HCT116 (cell line): ENCODE data around the gene GALNT13. TPM values are rescaled to one million over a fixed set of nuclear protein-coding genes. Genes with fewer than 3 reads are reported as not detected.

ENCODE experiments used
- ATAC-seq: fragments of 200-7000 bp; cut with Tn5 transposase; 2 replicates; pipeline ENCODE4 v1.9.1; 2020; ENCODE audit warnings: mild to moderate bottlenecking, moderate library complexity
- BruUV-seq: library from RNA; stranded (reverse); fragments of 400-500 nt; replicated peaks from 2 replicates; lab custom pipeline; 2021; lab: Mats Ljungman, UMichigan
- CTCF ChIA-PET: fragments of 300-600 bp; sonication (Branson Sonifier 250); formaldehyde crosslinking; loops from one replicate; lab custom pipeline; 2021; ENCODE audit warnings: antibody characterized with exemption; lab: Charles Lee
- POLR2A ChIA-PET: fragments of 300-600, 350-600 bp; sonication (Branson Sonifier 250); formaldehyde crosslinking; loops from one replicate; lab custom pipeline; 2021; ENCODE audit warnings: antibody characterized with exemption; lab: Charles Lee
- RAD21 ChIA-PET, 2 experiments: fragments of 300-600 bp; sonication (Branson Sonifier 250); formaldehyde crosslinking; loops; one replicate each; lab custom pipeline; 2023; ENCODE audit warnings: low total read pairs in 2 of 2; ENCODE audit not compliant: uncharacterized antibody in 2 of 2, unreplicated experiment in 2 of 2, low non-redundant PET in 1 of 2; lab: Charles Lee
- DNase-seq: peaks from one replicate; pipeline ENCODE4 v3.0.0-alpha.2; 2010; ENCODE audit warnings: low read depth, low spot score
- H2AFZ ChIP-seq: fragments of 200-600 bp; shearing (Covaris generic), sonication (generic); 2 replicates; pipeline ENCODE4 v1.6.1; 2017; ENCODE audit warnings: low read depth, mixed run types, mixed read lengths, antibody characterized with exemption, low read length; ENCODE audit not compliant: poor library complexity, severe bottlenecking
- H3K27ac ChIP-seq: 2 replicates; pipeline ENCODE4 v1.5.1; 2012; ENCODE audit warnings: low read depth, low read length
- H3K27me3 ChIP-seq: fragments of 200-600 bp; sonication (generic); 2 replicates; pipeline ENCODE4 v1.6.1; 2016; ENCODE audit warnings: mixed run types, low read length, mixed read lengths; ENCODE audit not compliant: insufficient read depth
- H3K36me3 ChIP-seq, 2 experiments: fragments of 200-500 bp in 1 of 2; fragments of 200-600 bp in 1 of 2; sonication (Bioruptor generic) in 1 of 2; sonication (generic) in 1 of 2; 2 replicates each; pipeline versions ENCODE4 v1.5.1 to v1.6.1; 2014 to 2016; ENCODE audit warnings: low read length in 2 of 2, inconsistent platforms in 1 of 2, mixed read lengths in 1 of 2, mixed run types in 1 of 2; ENCODE audit not compliant: insufficient read depth in 2 of 2, control insufficient read depth in 1 of 2
- H3K4me1 ChIP-seq, 2 experiments: fragments of 200-600 bp in 1 of 2; sonication (generic) in 1 of 2; 2 replicates each; pipeline versions ENCODE4 v1.5.1 to v1.6.1; 2012 to 2017; ENCODE audit warnings: low read length in 2 of 2, inconsistent platforms in 1 of 2, mild to moderate bottlenecking in 1 of 2, mixed read lengths in 1 of 2, mixed run types in 1 of 2, moderate library complexity in 1 of 2; ENCODE audit not compliant: insufficient read depth in 2 of 2, control insufficient read depth in 1 of 2
- H3K4me2 ChIP-seq: fragments of 200-600 bp; sonication (generic); 2 replicates; pipeline ENCODE4 v1.6.1; 2017; ENCODE audit warnings: mixed run types, low read length, mixed read lengths
- H3K4me3 ChIP-seq, 2 experiments: fragments of 200-600 bp in 1 of 2; sonication (generic) in 1 of 2; replicated peaks in 1 of 2; 2 replicates each; pipeline ENCODE4 v1.5.1; 2011 to 2016; ENCODE audit warnings: low read length in 2 of 2, control low read depth in 1 of 2, low read depth in 1 of 2, mild to moderate bottlenecking in 1 of 2, mixed read lengths in 1 of 2, mixed run types in 1 of 2
- H3K79me2 ChIP-seq: fragments of 200-600 bp; sonication (generic); 2 replicates; pipeline ENCODE4 v1.6.1; 2017; ENCODE audit warnings: mild to moderate bottlenecking, mixed run types, low read length, moderate library complexity, mixed read lengths; ENCODE audit not compliant: insufficient read depth
- H3K9ac ChIP-seq: fragments of 200-600 bp; sonication (generic); 2 replicates; pipeline ENCODE4 v1.6.1; 2016; ENCODE audit warnings: low read length, mixed read lengths
- H3K9me2 ChIP-seq: fragments of 200-600 bp; sonication (generic), shearing (Covaris generic); 2 replicates; pipeline ENCODE4 v1.6.1; 2017; ENCODE audit warnings: mixed run types, mild to moderate bottlenecking, moderate library complexity; ENCODE audit not compliant: insufficient read depth
- H3K9me3 ChIP-seq, 2 experiments: fragments of 200-500 bp in 1 of 2; fragments of 200-600 bp in 1 of 2; sonication (Bioruptor generic) in 1 of 2; sonication (generic) in 1 of 2; 2 replicates each; pipeline ENCODE4 v1.6.1; 2014 to 2017; ENCODE audit warnings: low read length in 2 of 2, mixed read lengths in 2 of 2, inconsistent platforms in 1 of 2, low read depth in 1 of 2, mild to moderate bottlenecking in 1 of 2, mixed run types in 1 of 2, moderate library complexity in 1 of 2; ENCODE audit not compliant: control insufficient read depth in 1 of 2, insufficient read depth in 1 of 2
- H4K20me1 ChIP-seq: fragments of 200-600 bp; sonication (generic), shearing (Covaris generic); 2 replicates; pipeline ENCODE4 v1.6.1; 2017; ENCODE audit warnings: mixed run types, mild to moderate bottlenecking, moderate library complexity; ENCODE audit not compliant: insufficient read depth
- EZH2phosphoT487 ChIP-seq: fragments of 200-600 bp; IDR thresholded peaks from 2 replicates; pipeline ENCODE4 v1.6.1; 2018; ENCODE audit warnings: antibody characterized with exemption, borderline replicate concordance
- ZNF274 ChIP-seq: fragments of 200-500 bp; sonication (Bioruptor generic); IDR thresholded peaks from 2 replicates; pipeline ENCODE4 v1.6.1; 2014; ENCODE audit warnings: mild to moderate bottlenecking, low read depth, low read length, inconsistent platforms
- intact Hi-C: fragments of 100-400 bp; cut with micrococcal nuclease; formaldehyde crosslinking; loops from 2 replicates; pipeline ENCODE4 v1.10.0; 2022
- total RNA-seq: library from RNA; stranded (reverse); gene quantifications from one replicate; pipeline ENCODE4 v1.2.1, GENCODE V29; 2021; ENCODE audit not compliant: unreplicated experiment
- TF ChIP-seq, protein P1 (sequence below): IDR thresholded peaks from 2 replicates; pipeline ENCODE4 v1.6.1; 2012; ENCODE audit warnings: low read depth

Gene GALNT13
- total RNA-seq, 1 experiment from 2014 or later, result 0.44 TPM

DNA sequence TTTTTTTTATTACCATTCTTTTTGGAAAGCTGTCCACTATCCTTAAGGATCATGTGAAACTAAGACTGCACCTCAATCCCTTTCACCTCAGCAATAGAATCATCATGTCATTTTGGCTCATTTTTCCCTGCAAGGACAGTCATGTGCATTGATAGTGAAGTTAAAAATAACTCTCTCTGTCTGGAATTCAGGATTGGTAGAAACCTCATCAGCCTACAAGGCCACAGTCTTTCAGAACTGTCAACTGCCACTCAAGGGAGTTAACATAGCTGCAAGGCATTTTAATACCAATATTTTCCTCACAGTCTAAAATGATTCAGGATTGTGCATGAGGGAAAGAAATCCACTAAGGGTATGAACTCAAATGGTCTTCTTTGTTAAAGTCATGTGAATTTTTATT is 625.3 kb downstream of the GALNT13 start:
- POLR2A ChIA-PET, result no interaction called here
- no peak overlapping the region for H3K4me2 ChIP-seq
- H3K4me3 ChIP-seq, result no peak overlapping the region
- ATAC-seq (no peak), DNase-seq (no peak)
- H3K27me3 ChIP-seq, result no peaks in the 10 kb centered on the region
- RAD21 ChIA-PET, result no interaction called here
- no peaks in the 10 kb centered on the region for H3K36me3 ChIP-seq
- H3K79me2 ChIP-seq, result no peaks in the 10 kb centered on the region
- CTCF ChIA-PET, result no interaction called here
- H3K9me3 ChIP-seq, result no peaks in the 10 kb centered on the region
- no peak overlapping the region for H2AFZ ChIP-seq
- BruUV-seq, result no TSS peak
- H3K9me2 ChIP-seq, result no peaks in the 10 kb centered on the region
- H3K4me1 ChIP-seq, result no peaks in the 10 kb centered on the region
- TF ChIP-seq, protein P1, sequence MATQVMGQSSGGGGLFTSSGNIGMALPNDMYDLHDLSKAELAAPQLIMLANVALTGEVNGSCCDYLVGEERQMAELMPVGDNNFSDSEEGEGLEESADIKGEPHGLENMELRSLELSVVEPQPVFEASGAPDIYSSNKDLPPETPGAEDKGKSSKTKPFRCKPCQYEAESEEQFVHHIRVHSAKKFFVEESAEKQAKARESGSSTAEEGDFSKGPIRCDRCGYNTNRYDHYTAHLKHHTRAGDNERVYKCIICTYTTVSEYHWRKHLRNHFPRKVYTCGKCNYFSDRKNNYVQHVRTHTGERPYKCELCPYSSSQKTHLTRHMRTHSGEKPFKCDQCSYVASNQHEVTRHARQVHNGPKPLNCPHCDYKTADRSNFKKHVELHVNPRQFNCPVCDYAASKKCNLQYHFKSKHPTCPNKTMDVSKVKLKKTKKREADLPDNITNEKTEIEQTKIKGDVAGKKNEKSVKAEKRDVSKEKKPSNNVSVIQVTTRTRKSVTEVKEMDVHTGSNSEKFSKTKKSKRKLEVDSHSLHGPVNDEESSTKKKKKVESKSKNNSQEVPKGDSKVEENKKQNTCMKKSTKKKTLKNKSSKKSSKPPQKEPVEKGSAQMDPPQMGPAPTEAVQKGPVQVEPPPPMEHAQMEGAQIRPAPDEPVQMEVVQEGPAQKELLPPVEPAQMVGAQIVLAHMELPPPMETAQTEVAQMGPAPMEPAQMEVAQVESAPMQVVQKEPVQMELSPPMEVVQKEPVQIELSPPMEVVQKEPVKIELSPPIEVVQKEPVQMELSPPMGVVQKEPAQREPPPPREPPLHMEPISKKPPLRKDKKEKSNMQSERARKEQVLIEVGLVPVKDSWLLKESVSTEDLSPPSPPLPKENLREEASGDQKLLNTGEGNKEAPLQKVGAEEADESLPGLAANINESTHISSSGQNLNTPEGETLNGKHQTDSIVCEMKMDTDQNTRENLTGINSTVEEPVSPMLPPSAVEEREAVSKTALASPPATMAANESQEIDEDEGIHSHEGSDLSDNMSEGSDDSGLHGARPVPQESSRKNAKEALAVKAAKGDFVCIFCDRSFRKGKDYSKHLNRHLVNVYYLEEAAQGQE, result no peak
- no peak for TF ChIP-seq EZH2phosphoT487
- no peak for TF ChIP-seq ZNF274
- intact Hi-C loops, result no loop called here
- H3K27ac ChIP-seq, result no peak overlapping the region
- H3K9ac ChIP-seq, result no peak overlapping the region
- no peaks in the 10 kb centered on the region for H4K20me1 ChIP-seq
